CD4-positive, alpha-beta T cell treated with Interferon gamma for 1 hour (primary cell): ENCODE measurements around the gene NRF1.
"Not testable (repeated sequence)": the region's sequence is repeated elsewhere in the genome, so short reads cannot be mapped to it uniquely, and the experiment has no call there.

Experiments
- DNase-seq: peaks from one replicate; pipeline ENCODE4 v3.0.0-alpha.2; 2020

NRF1 gene

DNA sequence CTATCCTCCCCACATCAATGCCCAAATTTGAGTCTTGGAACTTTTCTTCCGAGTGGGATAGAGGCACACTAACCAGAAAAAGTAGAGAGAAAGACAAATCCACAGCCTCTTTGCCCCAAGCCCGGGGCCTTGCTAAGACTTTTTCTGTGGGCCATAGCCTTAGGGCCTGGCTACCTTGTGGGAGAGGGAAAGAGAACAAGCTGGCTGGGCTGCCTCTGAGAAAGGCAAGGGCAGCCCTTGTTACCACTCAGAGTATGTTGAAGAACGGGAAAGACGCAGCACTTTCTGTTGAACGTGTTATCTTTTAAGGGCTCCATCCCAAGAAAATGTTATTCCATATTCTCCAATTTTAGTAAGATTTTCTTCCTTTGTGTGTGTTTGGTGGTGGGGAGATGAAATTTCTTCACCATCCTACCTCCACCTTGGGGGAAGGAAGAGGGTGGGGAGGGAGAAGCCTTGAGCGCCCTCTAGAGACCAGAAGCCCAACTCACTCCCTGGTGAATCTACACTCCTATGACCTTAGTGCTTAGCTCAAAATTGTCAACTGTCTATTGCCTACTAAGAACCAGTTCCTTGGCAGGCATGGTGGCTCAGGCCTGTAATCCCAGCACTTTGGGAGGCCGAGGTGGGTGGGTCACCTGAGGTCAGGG is 3.9 kb upstream of the NRF1 start:
- DNase-seq, result peak; percentile 33

DNA sequence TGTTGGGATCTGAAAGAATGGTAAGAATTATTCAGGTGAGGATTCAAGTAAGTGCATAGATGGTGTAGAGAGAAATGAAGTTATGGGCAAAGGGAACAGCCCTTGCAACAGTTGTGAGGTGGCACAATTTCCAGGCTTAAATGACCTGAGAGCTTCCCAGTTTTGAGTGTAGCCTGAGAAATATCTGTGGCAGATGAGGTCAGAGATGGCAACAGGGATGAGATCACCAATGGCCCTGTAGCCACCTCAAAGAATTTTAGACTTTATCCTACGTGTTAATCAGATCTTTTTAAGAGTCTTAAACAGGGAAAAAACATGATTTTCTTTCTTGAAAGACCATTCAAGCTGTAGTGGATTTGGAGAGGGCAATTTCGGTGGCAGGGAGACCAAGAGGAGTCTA is 1.9 kb upstream of the NRF1 start:
- DNase-seq, result no peak

DNA sequence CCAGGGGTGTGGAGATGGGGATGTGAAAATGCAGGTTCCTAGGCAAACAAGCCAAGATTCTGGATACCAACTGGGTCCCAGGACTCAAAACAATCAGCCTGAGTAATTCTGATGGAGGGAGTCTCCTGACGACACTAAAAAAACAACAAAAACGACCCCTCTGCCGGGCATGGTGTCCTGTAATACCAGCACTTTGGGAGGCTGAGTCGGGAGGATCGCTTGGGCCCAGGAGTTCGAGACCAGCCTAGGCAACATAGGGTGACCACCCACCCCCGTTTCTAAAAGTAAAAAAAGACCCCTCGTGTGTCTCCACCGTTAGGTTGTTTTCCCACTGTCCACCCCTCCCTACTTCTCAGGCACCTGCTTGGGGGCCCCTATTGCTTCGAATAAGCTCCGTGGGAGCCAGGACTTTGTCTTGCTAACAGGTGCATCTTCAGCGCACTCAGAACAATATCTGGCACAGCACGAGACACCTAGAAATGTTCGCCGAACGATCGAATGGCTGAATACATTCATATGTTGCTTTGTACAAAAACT is 743 bp upstream of the NRF1 start:
- DNase-seq, result no peak

DNA sequence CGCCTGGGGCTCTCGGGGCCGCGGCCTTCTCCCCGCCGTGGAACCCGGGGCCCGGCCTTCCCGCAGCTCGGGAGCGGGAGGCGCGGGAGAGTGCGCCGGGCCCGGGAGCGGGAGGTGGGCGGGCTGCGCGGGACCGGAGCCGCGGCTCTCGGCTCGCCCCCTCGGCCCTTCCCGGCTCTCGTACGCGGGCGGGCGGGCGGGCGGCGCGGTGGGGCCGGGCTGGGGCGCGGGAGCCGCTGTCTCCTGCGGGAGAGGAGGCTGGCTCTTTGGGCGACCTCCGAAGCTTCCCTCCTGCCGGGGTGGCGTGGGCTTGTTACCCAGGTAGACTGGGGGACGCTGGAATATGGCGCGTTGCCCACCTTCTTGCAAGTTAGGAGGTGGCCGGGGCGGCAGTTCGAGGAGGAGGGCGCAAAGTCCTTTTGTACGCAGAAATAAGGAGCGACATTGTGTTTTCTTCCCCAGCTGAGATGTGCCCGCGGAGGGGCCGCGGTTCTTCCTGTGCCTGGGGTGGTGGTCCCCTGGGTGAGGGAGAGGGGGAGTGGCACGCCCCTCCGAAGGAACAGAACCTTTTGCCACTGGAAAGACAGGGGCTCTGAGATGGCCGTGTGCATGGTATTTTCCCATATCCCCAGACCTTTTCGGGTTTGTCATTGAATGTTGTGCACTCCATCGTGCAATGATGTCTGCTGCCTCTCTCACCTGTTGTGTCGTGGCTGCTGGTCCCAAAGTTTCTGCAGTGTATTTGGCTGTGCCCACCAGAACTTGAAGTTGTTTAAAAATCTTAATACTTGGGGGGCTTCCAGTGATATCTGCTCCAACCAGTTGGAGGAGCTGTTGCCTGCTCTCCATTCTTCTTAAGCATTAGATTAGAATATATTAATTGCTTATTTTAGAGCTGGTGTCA is 844 bp downstream of the NRF1 start:
- DNase-seq, result no peak

DNA sequence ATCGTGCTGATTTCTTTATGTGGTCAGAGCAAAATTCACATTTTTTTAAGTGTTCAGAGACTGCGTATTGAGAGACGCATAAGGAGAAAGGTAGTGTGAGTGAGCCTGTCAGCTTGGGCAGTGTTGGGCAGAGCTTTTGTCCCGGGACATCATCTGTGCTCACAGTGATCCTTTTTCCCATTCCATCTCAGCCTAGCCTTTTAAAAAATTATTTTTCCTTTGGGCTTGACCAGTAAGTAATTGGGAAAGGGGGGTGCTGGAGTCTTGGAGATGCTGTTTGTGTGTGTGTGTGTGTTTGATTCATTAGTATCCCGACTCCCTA is 1.5 kb downstream of the NRF1 start:
- DNase-seq, result no peak

DNA sequence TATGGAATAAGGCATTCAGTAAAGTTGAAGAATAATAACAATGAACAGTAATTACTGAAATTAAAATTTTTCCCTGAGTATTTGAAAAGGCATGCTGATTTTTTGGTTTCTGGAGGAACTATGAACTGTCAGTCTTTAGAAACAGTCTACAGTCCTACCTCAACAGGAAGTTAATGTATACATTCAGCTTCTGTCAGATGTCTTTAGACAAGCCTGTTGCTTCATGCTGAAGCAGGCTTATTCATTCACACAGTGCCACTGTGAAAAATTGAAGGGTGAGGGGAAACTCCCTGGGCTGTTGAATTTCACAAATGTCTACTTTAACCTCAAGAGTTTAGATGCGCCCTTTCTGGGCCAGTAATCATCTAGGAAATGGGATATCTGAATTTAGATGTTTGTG is 3.5 kb downstream of the NRF1 start:
- peak; percentile 31 for DNase-seq

DNA sequence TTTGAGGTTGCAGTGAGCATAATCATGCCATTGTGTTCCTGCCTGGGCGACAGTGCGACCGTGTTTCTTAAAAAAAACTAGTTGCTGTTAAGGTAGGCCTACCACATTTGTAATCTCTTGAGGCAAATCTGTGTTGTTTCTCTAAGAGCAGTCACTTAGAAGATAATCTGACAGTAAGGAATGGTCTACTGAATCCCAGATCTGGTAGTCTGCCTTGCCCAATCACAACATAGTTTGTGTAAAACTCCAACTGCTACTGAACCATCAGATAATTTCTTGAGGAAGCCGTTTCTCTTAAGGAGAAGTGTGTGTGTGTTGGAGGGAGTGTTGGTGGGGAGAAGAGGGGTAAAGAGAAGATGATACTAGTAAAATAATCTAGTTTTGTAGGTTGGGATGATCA is 5.0 kb downstream of the NRF1 start:
- no peak for DNase-seq

DNA sequence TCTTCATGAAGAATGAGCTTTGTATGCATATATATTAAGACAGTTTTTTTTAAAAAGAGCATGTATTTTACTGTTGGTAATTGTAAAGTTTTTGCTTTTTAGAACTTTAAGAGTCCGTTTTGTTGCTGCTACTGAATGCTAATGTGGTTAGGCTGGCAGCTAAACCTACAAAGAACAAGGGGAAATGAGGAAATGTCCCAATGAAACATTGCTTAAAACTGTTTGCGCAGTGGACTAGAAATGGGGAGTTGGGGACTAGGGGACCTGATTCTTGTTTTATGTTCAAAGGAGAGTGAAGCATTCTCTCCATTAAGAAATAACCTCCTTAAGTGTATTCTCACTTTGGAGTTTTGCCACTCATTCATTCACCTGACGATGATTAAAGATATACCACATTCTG is 5.7 kb downstream of the NRF1 start:
- no peak for DNase-seq

DNA sequence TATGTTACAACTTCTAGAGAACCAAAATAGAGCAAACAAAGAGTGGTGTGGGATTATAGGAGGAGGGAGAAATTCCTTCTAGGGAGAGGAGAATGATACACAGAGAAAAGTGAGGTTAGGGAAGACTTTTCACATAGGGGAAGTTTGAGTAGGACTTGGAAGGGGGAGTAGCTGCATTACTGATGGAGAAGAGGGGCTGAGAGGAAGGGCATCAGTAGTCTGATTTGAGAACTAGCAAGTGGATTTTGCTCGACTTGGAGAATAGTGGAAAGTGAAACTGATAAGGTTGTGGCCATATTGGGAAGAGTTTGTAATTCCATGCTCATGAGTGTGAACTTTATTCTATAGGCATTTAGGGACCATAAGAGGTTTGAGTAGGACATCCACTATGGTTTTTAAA is 6.1 kb downstream of the NRF1 start:
- DNase-seq, result no peak

DNA sequence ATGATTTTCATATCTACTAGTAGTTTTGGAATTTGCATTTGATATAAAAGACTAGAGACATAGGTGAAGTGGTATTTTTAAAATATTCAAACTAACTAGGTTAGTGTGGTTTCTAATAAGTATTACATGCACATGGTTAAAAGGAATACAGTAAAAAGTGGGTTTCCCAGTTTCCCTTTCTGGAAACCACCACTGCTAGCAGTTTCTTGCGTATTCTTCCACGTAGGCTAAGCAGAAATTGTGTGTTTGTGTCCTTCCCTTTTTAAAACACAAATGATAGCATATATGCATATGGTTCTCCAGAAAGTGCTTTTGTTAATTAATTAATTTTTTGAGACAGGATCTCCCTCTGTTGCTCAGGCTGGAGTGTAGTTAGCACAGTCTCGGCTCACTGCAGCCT is 15.4 kb downstream of the NRF1 start:
- no peak for DNase-seq

DNA sequence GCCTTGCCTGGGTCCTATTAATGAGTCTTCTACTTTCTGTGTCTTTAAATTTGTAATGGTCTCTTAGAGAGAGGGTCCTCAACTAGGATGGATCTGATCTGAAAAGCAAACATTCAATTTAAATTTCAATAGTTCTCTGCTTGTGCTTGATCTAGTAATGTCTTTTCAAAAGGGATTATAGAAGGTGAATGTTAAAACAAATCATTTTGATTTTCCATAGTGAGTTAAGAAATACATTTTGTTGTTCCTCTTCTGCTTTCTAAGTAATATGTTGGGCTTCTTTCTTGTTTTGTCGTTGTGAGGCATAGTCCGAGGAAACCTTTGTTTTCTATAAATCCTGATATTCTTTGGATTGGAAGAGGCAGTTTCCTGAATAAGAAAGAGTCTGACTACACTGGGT is 18.8 kb downstream of the NRF1 start:
- no peak for DNase-seq

DNA sequence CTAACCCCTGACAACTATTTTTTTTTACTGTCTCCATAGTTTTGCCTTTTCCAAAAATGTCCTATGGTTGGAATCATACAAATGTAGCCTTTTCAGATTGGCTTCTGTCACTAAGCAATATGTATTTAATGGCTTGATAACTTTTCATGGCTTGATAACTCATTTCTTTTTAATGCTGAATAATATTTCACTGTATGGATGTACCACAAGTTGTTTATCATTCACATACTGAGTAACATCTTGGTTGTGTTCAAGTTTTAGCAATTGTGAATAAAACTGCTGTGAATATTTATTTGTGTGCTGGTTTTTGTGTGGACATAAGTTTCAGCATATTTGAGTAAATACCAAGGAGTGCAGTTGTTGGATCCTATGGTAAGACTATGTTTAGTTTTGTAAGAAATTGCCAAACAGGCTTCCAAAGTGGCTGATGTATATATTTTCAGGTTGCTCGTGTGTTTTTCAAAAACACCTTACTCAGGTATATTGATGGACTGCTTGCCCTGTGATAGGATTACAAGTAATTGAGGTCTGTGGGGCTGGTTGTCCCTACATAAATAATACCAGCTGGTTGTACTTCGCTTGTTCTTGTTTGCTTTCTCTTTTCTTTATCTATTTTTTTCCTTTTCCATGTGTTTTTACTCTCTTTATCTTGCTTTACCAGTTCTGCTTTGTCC is 23.0 kb downstream of the NRF1 start:
- no peak for DNase-seq

DNA sequence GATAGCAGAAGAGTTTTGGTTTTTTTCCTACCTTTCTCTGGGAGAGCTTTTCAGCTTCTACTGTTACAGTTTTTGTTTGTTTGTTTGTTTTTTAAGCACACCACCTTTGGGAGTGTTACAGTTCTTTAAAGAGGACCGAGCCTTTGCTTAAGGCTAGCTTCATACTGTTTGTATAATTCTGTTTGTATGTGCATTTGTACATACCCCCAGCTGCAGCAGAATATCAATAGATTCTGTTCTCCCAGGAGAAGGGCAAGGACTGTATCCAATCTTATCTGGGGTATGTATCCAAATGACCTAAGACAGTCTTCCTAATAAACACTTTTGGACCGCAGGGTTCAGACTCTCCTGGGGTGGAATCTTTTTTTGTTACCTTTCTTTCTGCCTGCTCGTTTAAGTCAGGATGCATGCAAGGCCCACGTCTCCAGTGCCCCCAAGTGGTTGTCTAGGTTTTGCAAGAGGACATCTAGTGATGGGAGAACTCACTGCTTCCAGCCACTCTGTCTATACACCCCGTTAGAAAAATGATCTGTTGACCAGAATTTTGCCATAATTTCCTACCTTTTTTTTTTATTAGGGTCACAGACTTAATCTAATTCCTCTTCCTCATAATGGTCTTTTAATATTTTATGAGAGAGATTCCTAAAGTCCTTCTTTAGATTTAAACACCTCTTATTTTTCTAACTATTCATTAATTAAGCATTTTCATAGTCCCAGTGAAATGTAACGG is 23.9 kb downstream of the NRF1 start:
- DNase-seq, result peak; percentile 60

DNA sequence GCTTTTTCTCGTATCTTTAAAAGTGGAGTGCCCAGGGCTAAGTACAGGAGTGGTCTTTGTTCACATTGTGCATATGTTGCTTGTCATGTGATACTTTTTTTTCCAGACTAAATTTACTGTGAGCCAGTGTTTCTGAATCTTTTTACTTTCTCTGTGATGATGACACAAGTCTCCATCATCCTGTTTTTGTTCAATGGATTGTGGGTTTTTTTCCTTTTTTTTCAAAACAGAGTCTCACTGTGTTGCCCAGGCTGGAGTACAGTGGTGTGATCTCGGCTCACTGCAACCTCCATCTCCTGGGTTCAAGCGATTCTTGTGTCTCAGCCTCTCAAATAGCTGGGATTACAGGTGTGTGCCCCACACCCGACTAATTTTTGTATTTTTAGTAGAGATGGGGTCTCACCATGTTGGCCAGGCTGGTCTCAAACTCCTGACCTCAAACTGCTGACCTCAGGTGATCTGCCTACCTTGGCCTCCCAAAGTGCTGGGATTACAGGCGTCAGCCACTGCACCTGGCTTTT is 24.6 kb downstream of the NRF1 start:
- not testable (repeated sequence) for DNase-seq

DNA sequence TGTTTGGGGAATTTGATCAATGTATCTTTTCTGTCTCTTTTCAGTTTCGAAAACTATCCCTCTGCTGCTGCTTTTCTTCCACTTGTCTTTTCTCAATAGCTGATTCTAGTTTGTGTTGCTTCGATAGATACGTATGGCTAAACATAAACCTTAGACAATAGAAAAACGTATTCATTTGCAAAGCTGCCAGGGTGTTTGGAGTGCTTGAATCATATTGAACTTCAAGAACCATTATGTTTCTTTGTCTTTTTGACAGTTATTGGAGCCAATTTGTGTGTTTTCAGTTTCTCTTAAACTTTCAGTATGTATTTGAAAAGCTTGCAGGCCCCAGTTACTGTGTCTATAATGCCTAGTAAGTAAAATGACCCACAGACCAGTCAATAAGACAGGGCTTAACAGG is 25.1 kb downstream of the NRF1 start:
- DNase-seq, result no peak

DNA sequence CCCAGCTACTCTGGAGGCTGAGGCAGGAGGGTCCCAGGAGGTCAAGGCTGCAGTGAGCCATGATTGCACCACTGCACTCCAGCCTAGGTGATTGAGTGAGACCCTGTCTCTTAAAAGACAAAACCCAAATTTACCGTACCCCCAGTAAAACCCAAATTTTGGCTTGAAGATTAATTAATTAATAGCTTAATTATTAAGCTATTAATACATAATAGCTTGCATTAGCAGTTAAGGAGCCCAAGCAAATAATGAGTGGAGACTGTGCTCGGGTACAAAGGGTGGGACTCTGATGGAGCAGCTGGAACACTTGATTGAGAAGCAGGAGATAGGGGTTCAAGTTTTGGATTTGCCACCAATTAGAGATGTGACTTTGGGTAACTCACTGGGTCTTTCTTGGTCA is 28.9 kb downstream of the NRF1 start:
- DNase-seq, result no peak

DNA sequence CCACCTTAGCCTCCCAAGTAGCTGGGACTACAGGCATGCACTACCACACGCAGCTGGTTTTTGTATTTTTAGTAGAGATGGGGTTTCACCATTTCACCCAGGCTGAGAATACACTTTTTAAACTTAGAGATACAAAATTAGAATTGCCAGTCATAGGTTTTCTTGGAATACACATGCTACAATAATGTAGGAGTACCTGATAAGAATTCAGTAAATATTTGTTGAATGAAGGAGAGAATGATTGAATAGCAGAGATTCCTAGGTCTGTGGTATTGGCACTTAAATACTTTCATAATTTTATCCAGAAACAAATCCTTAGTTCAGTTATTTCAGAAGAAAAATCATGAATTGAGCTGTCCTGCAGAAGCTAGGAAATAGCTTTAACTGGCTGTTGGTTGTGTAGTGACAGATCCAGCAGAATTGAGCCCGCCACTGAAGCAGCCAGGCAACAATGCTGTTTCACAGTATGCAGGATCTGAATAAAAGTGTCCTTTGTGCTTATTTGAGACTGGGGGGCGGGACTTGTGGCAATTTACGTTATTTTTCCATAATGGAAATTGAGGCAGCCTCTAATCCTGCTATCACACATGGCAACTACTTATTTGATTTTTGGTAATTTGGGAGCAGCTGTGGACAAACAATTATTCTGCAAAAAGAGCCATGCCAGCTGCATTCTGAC is 31.5 kb downstream of the NRF1 start:
- no peak for DNase-seq

DNA sequence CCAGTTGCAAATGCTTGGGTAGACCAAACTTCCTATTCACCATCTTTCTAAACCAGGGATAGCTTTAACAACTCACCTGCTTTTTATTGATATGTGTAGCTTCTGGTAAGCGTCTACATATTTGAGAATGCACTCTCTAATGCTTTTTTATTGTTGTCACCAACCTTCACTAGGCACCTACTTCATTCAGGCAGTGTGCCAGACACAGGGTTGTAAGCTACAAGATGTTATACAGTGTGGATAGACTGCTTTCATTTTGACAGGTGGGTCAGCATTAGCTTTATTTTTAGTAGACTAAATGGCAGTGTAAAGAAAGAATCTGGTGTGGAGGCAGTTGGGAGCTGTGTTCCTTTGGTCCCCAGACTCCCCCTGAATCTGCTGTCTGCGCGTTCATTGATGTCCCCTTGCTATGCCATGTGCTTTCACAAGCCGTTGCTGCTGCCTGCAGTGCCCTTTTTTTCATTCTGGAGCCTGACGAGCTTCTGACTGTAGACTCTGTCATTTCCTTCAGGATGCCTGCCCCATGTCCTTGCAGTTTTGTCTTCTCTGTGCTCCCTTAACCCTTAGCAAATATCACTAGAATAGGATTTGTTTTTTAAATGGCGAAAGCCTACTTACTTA is 32.1 kb downstream of the NRF1 start:
- DNase-seq, result no peak

DNA sequence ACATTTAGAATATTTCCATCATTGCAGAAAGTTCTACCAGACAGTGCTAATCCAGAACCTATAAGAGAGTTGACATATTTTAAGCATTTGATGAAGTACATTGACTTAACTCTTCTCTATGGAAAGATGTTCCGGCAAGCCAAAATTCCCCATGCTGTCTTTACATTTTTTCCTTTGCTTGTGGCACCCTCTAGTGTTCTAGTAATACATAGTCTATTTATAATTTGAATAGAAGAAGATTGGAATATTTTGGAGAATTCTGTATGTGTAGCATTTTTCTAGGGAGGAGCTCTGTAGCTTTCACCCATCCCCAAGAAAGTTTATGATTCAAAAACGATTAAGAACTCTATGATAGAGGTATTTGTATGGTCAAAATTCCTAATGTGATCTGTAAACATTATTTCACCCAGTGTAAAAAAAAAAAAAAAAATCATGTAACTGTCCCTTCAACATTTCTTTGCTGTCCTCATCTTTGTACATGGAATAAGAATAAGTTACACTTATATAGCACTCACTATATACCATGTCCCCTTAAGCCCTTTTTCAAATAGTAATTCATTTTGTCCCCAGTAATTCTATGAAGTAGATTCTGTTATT is 33.2 kb downstream of the NRF1 start:
- DNase-seq, result no peak

DNA sequence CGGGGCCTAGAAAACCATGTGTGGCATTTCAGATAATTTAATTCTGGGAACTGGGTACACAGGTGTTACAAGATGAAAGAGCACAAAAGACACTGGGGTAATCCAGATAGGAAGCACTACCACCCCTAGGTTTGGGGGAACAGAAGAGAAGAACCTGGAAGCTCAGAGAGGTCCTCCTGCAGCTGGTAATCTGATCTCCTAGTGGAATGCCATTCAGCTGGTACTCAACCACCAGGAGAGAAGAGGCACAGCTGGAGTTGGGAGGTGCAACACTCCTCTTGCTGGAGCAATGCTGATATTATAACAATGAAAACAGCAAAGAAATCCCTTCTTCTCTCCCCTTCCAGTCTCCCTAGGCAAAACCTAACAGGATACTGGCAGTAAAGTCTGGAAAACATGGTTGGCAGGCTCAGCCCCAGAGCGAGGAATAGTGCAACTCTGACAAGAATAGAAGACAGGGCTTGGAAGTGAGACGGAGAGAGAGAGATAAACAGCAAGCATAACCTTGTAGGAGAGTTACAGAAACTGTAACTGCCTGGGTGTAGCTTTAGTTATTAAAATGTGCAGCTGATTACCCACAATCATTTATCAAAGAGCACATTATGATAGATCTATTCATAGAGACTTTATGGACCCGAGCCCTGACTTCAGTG is 35.0 kb downstream of the NRF1 start:
- no peak for DNase-seq

DNA sequence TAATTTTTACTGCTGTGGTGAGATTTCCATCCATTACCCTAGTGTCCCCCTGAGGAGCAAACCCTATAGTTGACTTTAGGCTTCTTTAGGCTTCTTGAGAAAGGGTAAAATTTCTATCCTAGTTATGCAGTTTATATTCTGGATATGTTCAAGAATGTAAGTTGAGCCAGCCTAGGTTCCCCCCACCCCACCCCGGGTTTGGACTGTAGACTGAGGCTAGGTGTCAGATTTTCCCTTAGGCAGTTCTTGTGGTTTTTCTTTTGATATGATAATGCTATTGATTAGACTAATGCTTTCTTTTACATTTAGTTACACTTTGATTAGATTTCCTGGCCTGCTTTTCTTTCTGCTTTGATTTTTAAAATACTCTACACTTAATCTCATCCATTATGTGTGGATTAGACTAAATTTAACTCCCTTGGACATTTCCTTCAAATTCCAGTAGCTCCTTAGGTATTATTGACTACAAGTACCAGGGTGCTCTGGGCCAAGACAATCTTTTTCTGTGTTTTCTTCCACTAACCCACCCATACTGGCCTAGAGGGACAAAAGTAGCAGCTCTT is 37.7 kb downstream of the NRF1 start:
- DNase-seq, result no peak
